HepG2 (cell line): ENCODE measurements around the gene ALG3. TPM values are rescaled to one million over a fixed set of nuclear protein-coding genes. Genes with fewer than 3 reads are reported as not detected.

Source experiments
- ELF4 ChIP-seq: sonication (generic); formaldehyde crosslinking; IDR thresholded peaks from 2 replicates; pipeline ENCODE4 v1.5.0; 2020; ENCODE audit warnings: missing genetic modification reagents, mild to moderate bottlenecking, moderate library complexity, borderline replicate concordance
- HIC2 ChIP-seq: sonication (generic); formaldehyde crosslinking; IDR thresholded peaks from 2 replicates; pipeline ENCODE4 v1.9.0; 2022; ENCODE audit warnings: low read depth, missing genetic modification reagents
- HOXA7 ChIP-seq: sonication (generic); formaldehyde crosslinking; IDR thresholded peaks from 2 replicates; pipeline ENCODE4 v1.8.1; 2022; ENCODE audit warnings: mild to moderate bottlenecking, missing genetic modification reagents, moderate library complexity
- KLF6 ChIP-seq: IDR thresholded peaks from 2 replicates; pipeline ENCODE4 v1.8.0; 2016; ENCODE audit warnings: missing biosample characterization, missing genetic modification reagents
- MAFK ChIP-seq, 2 experiments: IDR thresholded peaks in 1 of 2; conservative IDR thresholded peaks in 1 of 2; 2 replicates each; pipeline ENCODE4 v1.6.1; 2011; ENCODE audit warnings: improper control_type of control experiment in 2 of 2, low read length in 2 of 2
- MTERF4 ChIP-seq: sonication (generic); formaldehyde crosslinking; IDR thresholded peaks from 2 replicates; pipeline ENCODE4 v1.8.0; 2023; ENCODE audit warnings: mild to moderate bottlenecking, missing genetic modification reagents
- MZF1 ChIP-seq: sonication (generic); formaldehyde crosslinking; IDR thresholded peaks from 2 replicates; pipeline ENCODE4 v1.8.1; 2023; ENCODE audit warnings: mild to moderate bottlenecking, missing genetic modification reagents, borderline replicate concordance
- NFIB ChIP-seq: sonication (generic); formaldehyde crosslinking; IDR thresholded peaks from 2 replicates; pipeline ENCODE4 v1.9.0; 2021; ENCODE audit warnings: missing genetic modification reagents, mild to moderate bottlenecking, borderline replicate concordance
- NR2F6 ChIP-seq, 2 experiments: IDR thresholded peaks; 2 replicates each; pipeline ENCODE4 v1.6.1; 2016; ENCODE audit warnings: antibody characterized with exemption in 1 of 2, mild to moderate bottlenecking in 1 of 2
- PRDM4 ChIP-seq: sonication (generic); formaldehyde crosslinking; IDR thresholded peaks from 2 replicates; pipeline ENCODE4 v1.9.0; 2021; ENCODE audit warnings: missing genetic modification reagents, borderline replicate concordance
- RFX3 ChIP-seq: IDR thresholded peaks from 2 replicates; pipeline ENCODE4 v1.6.1; 2016; ENCODE audit warnings: missing biosample characterization, missing genetic modification reagents
- TCF7L2 ChIP-seq: IDR thresholded peaks from 2 replicates; pipeline ENCODE4 v1.6.1; 2011; ENCODE audit warnings: mild to moderate bottlenecking, low read depth, low read length, moderate library complexity
- ZNF17 ChIP-seq: sonication (generic); formaldehyde crosslinking; IDR thresholded peaks from 2 replicates; pipeline ENCODE4 v1.5.0; 2020; ENCODE audit warnings: mild to moderate bottlenecking, missing genetic modification reagents
- ZNF335 ChIP-seq: sonication (generic); formaldehyde crosslinking; IDR thresholded peaks from 2 replicates; pipeline ENCODE4 v1.4.0; 2020; ENCODE audit warnings: missing genetic modification reagents
- ZNF567 ChIP-seq: sonication (generic); formaldehyde crosslinking; IDR thresholded peaks from 2 replicates; pipeline ENCODE4 v1.8.1; 2023; ENCODE audit warnings: mild to moderate bottlenecking, missing genetic modification reagents, borderline replicate concordance
- ZNF768 ChIP-seq: sonication (generic); formaldehyde crosslinking; IDR thresholded peaks from 2 replicates; pipeline ENCODE4 v1.4.0; 2020; ENCODE audit warnings: missing genetic modification reagents
- ZNF839 ChIP-seq: sonication (generic); formaldehyde crosslinking; IDR thresholded peaks from 2 replicates; pipeline ENCODE4 v1.4.0; 2020; ENCODE audit warnings: missing genetic modification reagents, mild to moderate bottlenecking, borderline replicate concordance
- polyA plus RNA-seq, 8 experiments: library from polyadenylated mRNA; depleted of rRNA in 3 of 8; stranded (reverse) in 7 of 8; unstranded in 1 of 8; fragments of >200 nt; fragmentation: Illumina TruSeq in 4 of 8; extraction: Trizol in 4 of 8; gene quantifications; 2 replicates each; pipeline versions ENCODE4 v1.2.1 to v1.2.3, GENCODE V29; 2011 to 2016; ENCODE audit warnings: low read depth in 4 of 8, missing spikeins in 1 of 8, mixed read lengths in 1 of 8; ENCODE audit not compliant: insufficient read depth in 1 of 8
- total RNA-seq, 5 experiments: library from RNA; depleted of rRNA; stranded (reverse); fragments of >200 nt; fragmentation: Illumina TruSeq; extraction: Trizol; gene quantifications; 2 replicates each; pipeline ENCODE4 v1.2.3, GENCODE V29; 2016; ENCODE audit warnings: low read depth in 1 of 5
- TF ChIP-seq, protein P1 (sequence below): IDR thresholded peaks from 2 replicates; pipeline ENCODE4 v1.6.1; 2016; ENCODE audit warnings: mild to moderate bottlenecking, missing biosample characterization, missing genetic modification reagents
- TF ChIP-seq, protein P2 (sequence below): fragments of 450-650 bp; IDR thresholded peaks from 2 replicates; pipeline ENCODE4 v1.6.1; 2017

Gene ALG3
- total and polyA plus RNA-seq, 2 of the 13 experiments (the other 11 are each of a cell fraction or from before 2014, with no cell fraction given): 46.6 to 57.1 TPM

DNA sequence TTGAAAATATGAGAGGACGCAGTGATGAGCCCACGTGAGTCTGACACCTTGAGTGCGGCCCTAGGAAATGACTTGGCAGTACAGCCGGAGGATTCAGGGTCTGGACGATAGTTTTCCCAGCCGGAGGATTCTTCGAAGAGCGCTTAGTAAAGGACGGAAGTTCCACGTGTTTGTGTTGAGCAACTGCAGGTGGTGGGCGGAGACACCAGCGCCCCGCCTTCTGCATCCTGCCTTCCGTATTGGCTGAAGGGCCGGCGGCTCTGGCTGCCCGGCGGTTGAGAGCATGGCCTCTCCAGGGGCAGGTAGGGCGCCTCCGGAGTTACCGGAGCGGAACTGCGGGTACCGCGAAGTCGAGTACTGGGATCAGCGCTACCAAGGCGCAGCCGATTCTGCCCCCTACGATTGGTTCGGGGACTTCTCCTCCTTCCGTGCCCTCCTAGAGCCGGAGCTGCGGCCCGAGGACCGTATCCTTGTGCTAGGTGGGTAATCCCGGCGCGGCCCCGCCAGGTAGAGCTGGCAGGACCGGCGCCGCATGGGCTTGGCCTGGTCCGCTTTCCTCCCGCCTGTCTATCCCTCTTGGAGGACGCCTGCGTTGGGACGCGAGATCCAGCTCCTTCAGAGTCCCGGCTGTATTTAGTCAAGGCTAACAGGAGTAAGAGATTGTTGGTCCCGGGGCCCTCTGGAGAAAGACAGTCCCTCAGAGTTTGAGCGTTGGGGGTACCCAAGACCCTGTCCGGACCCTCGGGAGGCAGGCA, 827 bp upstream of the ALG3 start, which contains the start of gene EEF1AKMT4 (continued):
- TF ChIP-seq TCF7L2: no peak
- no peak for TF ChIP-seq MTERF4 (CRISPR knock-in tag)
- 0 out of 2 replicates have a peak, but pooled peaks have one; percentile 17 for TF ChIP-seq KLF6 (CRISPR knock-in tag)
- no peak for TF ChIP-seq ZNF567 (CRISPR knock-in tag)
- TF ChIP-seq, protein P1, sequence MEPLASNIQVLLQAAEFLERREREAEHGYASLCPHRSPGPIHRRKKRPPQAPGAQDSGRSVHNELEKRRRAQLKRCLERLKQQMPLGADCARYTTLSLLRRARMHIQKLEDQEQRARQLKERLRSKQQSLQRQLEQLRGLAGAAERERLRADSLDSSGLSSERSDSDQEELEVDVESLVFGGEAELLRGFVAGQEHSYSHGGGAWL: peak; percentile 73
- no peak; the same call in 1 of the 2 replicates for TF ChIP-seq ZNF335
- TF ChIP-seq RFX3: no peak
- no peak for TF ChIP-seq HOXA7 (CRISPR knock-in tag)
- TF ChIP-seq NR2F6 (IDR thresholded peaks at IDR 0.05): no peak
- TF ChIP-seq NR2F6 (CRISPR knock-in tag; IDR thresholded peaks at IDR 0.05): peak; percentile 35; the same call in 1 of the 2 replicates
- no peak for TF ChIP-seq ZNF839 (CRISPR knock-in tag)
- TF ChIP-seq ZNF768: no peak
- no peak for TF ChIP-seq HIC2 (CRISPR knock-in tag)
- no peak for TF ChIP-seq MAFK (conservative IDR thresholded peaks at IDR 0.05 in 1 of 2, IDR thresholded peaks at IDR 0.05 in 1 of 2; ENCODE audit: low read length in 2 of 2)
- TF ChIP-seq, protein P2, sequence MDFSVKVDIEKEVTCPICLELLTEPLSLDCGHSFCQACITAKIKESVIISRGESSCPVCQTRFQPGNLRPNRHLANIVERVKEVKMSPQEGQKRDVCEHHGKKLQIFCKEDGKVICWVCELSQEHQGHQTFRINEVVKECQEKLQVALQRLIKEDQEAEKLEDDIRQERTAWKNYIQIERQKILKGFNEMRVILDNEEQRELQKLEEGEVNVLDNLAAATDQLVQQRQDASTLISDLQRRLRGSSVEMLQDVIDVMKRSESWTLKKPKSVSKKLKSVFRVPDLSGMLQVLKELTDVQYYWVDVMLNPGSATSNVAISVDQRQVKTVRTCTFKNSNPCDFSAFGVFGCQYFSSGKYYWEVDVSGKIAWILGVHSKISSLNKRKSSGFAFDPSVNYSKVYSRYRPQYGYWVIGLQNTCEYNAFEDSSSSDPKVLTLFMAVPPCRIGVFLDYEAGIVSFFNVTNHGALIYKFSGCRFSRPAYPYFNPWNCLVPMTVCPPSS: no peak
- TF ChIP-seq NFIB (CRISPR knock-in tag): no peak
- TF ChIP-seq ELF4 (CRISPR knock-in tag): 0 out of 2 replicates have a peak, but pooled peaks have one; percentile 4
- no peak for TF ChIP-seq PRDM4
- no peak for TF ChIP-seq ZNF17
- TF ChIP-seq MZF1 (CRISPR knock-in tag): no peak
